ENCODE data around the gene RGR. TPM values are rescaled to one million over a fixed set of nuclear protein-coding genes. Genes with fewer than 3 reads are reported as not detected.

RGR gene
- total and polyA plus RNA-seq, 2 experiments from 2014 or later, result not detected

- H3K27me3 ChIP-seq (ENCODE audit: insufficient read depth), result no peaks in the 10 kb centered on the region
- no peaks in the 10 kb centered on the region for H3K9me2 ChIP-seq (ENCODE audit: insufficient read depth)
- peaks cover 9% of the 10 kb centered on the region for H3K4me1 Mint-ChIP-seq
- no peaks in the 10 kb centered on the region for H4K20me1 ChIP-seq (replicated peaks; ENCODE audit: insufficient read depth)
- H3K4me1 ChIP-seq (ENCODE audit: insufficient read depth), result peaks cover 3% of the 10 kb centered on the region; the same call in 1 of the 2 replicates
- H3K27ac ChIP-seq (ENCODE audit: low read depth), result no peak overlapping the region
- peak; percentile 87 to 99 for TF ChIP-seq CTCF (conservative IDR thresholded peaks at IDR 0.05; ENCODE audit: low read depth in 2 of 2)
- no peak for TF ChIP-seq EZH2phosphoT487 (IDR thresholded peaks at IDR 0.05; ENCODE audit: unreplicated experiment)
- no peak for TF ChIP-seq ZNF114 (CRISPR knock-in tag; IDR thresholded peaks at IDR 0.05)
- peak overlapping the region; percentile 59; the same call in 1 of the 2 replicates for H3K4me2 ChIP-seq
- DNase-seq (ENCODE audit: low spot score) (peak; percentile 87), ATAC-seq (peak; percentile 96)
- H3F3A ChIP-seq (replicated peaks; ENCODE audit: low read depth), result no peaks in the 10 kb centered on the region
- peaks cover 3% of the 10 kb centered on the region for H3K27me3 Mint-ChIP-seq (ENCODE audit: insufficient read depth, low read depth, poor library complexity)
- no peak overlapping the region for H3K4me3 ChIP-seq
- no peaks in the 10 kb centered on the region for H3K36me3 ChIP-seq (ENCODE audit: insufficient read depth)
- no peak overlapping the region for H3K27ac Mint-ChIP-seq
- no peaks in the 10 kb centered on the region for H3K36me3 Mint-ChIP-seq (ENCODE audit: low read depth)
- no peaks in the 10 kb centered on the region for H3K79me2 ChIP-seq (replicated peaks; ENCODE audit: insufficient read depth)
- H3K9me3 Mint-ChIP-seq, result no peaks in the 10 kb centered on the region; the same call in 2 of the 3 replicates
- no peak overlapping the region for H2AFZ ChIP-seq
- H3K4me3 Mint-ChIP-seq, result no peak overlapping the region
Observed at GRCh38 chr10:84264611-84265141, 19.8 kb downstream of the RGR start.

GRCh38 chr10:84265418-84265817 is 20.6 kb downstream of the RGR start:
- H3K79me2 ChIP-seq (replicated peaks; ENCODE audit: insufficient read depth), result no peaks in the 10 kb centered on the region
- no peak overlapping the region for H3K4me2 ChIP-seq
- H3K9me2 ChIP-seq (ENCODE audit: insufficient read depth), result no peaks in the 10 kb centered on the region
- Mint-ChIP-seq H3K36me3 (ENCODE audit: low read depth) (no peaks in the 10 kb centered on the region), H3K27ac (no peak overlapping the region), H3K4me3 (no peak overlapping the region), H3K4me1 (peaks cover 9% of the 10 kb centered on the region), H3K27me3 (ENCODE audit: insufficient read depth, low read depth, poor library complexity) (peaks cover 3% of the 10 kb centered on the region), H3K9me3 (no peaks in the 10 kb centered on the region; the same call in 2 of the 3 replicates)
- no peak overlapping the region for H3K4me3 ChIP-seq
- no peak for DNase-seq (ENCODE audit: low spot score)
- H3K4me1 ChIP-seq (ENCODE audit: insufficient read depth), result peaks cover 3% of the 10 kb centered on the region; the same call in 1 of the 2 replicates
- no peak for ATAC-seq
- H4K20me1 ChIP-seq (replicated peaks; ENCODE audit: insufficient read depth), result no peaks in the 10 kb centered on the region
- no peaks in the 10 kb centered on the region for H3K27me3 ChIP-seq (ENCODE audit: insufficient read depth)
- H3K36me3 ChIP-seq (ENCODE audit: insufficient read depth), result no peaks in the 10 kb centered on the region
- no peak overlapping the region for H3K27ac ChIP-seq (ENCODE audit: low read depth)
- no peaks in the 10 kb centered on the region for H3F3A ChIP-seq (replicated peaks; ENCODE audit: low read depth)
- H2AFZ ChIP-seq, result no peak overlapping the region
- TF ChIP-seq STAT1 (IDR thresholded peaks at IDR 0.05; ENCODE audit: unreplicated experiment), result no peak
- TF ChIP-seq NANOG (IDR thresholded peaks at IDR 0.05; ENCODE audit: borderline replicate concordance), result no peak
- TF ChIP-seq, protein P1, sequence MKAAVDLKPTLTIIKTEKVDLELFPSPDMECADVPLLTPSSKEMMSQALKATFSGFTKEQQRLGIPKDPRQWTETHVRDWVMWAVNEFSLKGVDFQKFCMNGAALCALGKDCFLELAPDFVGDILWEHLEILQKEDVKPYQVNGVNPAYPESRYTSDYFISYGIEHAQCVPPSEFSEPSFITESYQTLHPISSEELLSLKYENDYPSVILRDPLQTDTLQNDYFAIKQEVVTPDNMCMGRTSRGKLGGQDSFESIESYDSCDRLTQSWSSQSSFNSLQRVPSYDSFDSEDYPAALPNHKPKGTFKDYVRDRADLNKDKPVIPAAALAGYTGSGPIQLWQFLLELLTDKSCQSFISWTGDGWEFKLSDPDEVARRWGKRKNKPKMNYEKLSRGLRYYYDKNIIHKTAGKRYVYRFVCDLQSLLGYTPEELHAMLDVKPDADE (IDR thresholded peaks at IDR 0.05), result no peak
- no peak for TF ChIP-seq EZH2phosphoT487 (IDR thresholded peaks at IDR 0.05; ENCODE audit: unreplicated experiment)
- TF ChIP-seq, protein P2, sequence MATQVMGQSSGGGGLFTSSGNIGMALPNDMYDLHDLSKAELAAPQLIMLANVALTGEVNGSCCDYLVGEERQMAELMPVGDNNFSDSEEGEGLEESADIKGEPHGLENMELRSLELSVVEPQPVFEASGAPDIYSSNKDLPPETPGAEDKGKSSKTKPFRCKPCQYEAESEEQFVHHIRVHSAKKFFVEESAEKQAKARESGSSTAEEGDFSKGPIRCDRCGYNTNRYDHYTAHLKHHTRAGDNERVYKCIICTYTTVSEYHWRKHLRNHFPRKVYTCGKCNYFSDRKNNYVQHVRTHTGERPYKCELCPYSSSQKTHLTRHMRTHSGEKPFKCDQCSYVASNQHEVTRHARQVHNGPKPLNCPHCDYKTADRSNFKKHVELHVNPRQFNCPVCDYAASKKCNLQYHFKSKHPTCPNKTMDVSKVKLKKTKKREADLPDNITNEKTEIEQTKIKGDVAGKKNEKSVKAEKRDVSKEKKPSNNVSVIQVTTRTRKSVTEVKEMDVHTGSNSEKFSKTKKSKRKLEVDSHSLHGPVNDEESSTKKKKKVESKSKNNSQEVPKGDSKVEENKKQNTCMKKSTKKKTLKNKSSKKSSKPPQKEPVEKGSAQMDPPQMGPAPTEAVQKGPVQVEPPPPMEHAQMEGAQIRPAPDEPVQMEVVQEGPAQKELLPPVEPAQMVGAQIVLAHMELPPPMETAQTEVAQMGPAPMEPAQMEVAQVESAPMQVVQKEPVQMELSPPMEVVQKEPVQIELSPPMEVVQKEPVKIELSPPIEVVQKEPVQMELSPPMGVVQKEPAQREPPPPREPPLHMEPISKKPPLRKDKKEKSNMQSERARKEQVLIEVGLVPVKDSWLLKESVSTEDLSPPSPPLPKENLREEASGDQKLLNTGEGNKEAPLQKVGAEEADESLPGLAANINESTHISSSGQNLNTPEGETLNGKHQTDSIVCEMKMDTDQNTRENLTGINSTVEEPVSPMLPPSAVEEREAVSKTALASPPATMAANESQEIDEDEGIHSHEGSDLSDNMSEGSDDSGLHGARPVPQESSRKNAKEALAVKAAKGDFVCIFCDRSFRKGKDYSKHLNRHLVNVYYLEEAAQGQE (IDR thresholded peaks at IDR 0.05; ENCODE audit: unreplicated experiment), result no peak
- TF ChIP-seq EZH2 (IDR thresholded peaks at IDR 0.05; ENCODE audit: low read depth, unreplicated experiment), result no peak
- no peak for TF ChIP-seq CREB1 (CRISPR knock-in tag; IDR thresholded peaks at IDR 0.05; ENCODE audit: low read depth)
- TF ChIP-seq ZNF114 (CRISPR knock-in tag; IDR thresholded peaks at IDR 0.05), result no peak
- TF ChIP-seq JUNB (IDR thresholded peaks at IDR 0.05; ENCODE audit: unreplicated experiment), result no peak
- TF ChIP-seq ZNF331 (CRISPR knock-in tag; IDR thresholded peaks at IDR 0.05; ENCODE audit: low read depth), result no peak
- no peak for TF ChIP-seq POLR2AphosphoS5 (IDR thresholded peaks at IDR 0.05; ENCODE audit: low read depth)
